ENCODE results near the gene TRAF3IP3.

Gene TRAF3IP3

GRCh38 chr1:209770636-209771415, 15.0 kb downstream of the TRAF3IP3 start:
- Mint-ChIP-seq H3K9me3 (no peaks in the 10 kb centered on the region), H3K4me1 (peaks cover 13% of the 10 kb centered on the region)
- no peak for ATAC-seq

GRCh38 chr1:209772126-209772525, 16.3 kb downstream of the TRAF3IP3 start:
- no peaks in the 10 kb centered on the region for H3K4me1 Mint-ChIP-seq
- no peaks in the 10 kb centered on the region for H3K36me3 Mint-ChIP-seq
- no peak overlapping the region for H3K27ac Mint-ChIP-seq
- no peaks in the 10 kb centered on the region for H3K9me3 Mint-ChIP-seq
- DNase-seq (ENCODE audit: low spot score in 2 of 2) = no peak
- no peak for ATAC-seq
- H3K4me3 Mint-ChIP-seq = no peak overlapping the region

More at GRCh38 chr1:209770636-209771415, 15.0 kb downstream of the TRAF3IP3 start:
- DNase-seq (ENCODE audit: low spot score in 2 of 2) = no peak
- H3K36me3 Mint-ChIP-seq = no peaks in the 10 kb centered on the region
- H3K4me3 Mint-ChIP-seq = no peak overlapping the region
- H3K27ac Mint-ChIP-seq = no peak overlapping the region

GRCh38 chr1:209774592-209774991, 18.7 kb downstream of the TRAF3IP3 start:
- H3K36me3 Mint-ChIP-seq = no peaks in the 10 kb centered on the region

GRCh38 chr1:209775678-209776077, 19.8 kb downstream of the TRAF3IP3 start:
- H3K9me3 Mint-ChIP-seq = no peaks in the 10 kb centered on the region
- H3K4me3 Mint-ChIP-seq = no peak overlapping the region
- DNase-seq (ENCODE audit: low spot score in 2 of 2) = no peak
- no peak overlapping the region for H3K27ac Mint-ChIP-seq
- ATAC-seq = no peak
- H3K4me1 Mint-ChIP-seq = peaks cover 5% of the 10 kb centered on the region
- no peaks in the 10 kb centered on the region for H3K36me3 Mint-ChIP-seq

More at GRCh38 chr1:209774592-209774991, 18.7 kb downstream of the TRAF3IP3 start:
- no peak overlapping the region for H3K27ac Mint-ChIP-seq
- no peak overlapping the region for H3K4me3 Mint-ChIP-seq
- DNase-seq (ENCODE audit: low spot score in 2 of 2) = no peak
- peaks cover 3% of the 10 kb centered on the region for H3K4me1 Mint-ChIP-seq
- no peaks in the 10 kb centered on the region for H3K9me3 Mint-ChIP-seq
- ATAC-seq = no peak

- ATAC-seq = no peak
- peaks cover 10% of the 10 kb centered on the region for H3K4me1 Mint-ChIP-seq
- H3K4me3 Mint-ChIP-seq = no peak overlapping the region
- no peak for DNase-seq (ENCODE audit: low spot score in 2 of 2)
- no peaks in the 10 kb centered on the region for H3K9me3 Mint-ChIP-seq
- H3K27ac Mint-ChIP-seq = peak overlapping the region; percentile 69
- no peaks in the 10 kb centered on the region for H3K36me3 Mint-ChIP-seq
Measured at GRCh38 chr1:209777587-209777986, 21.7 kb downstream of the TRAF3IP3 start.

- ATAC-seq (no peak), DNase-seq (ENCODE audit: low spot score in 2 of 2) (no peak)
- Mint-ChIP-seq H3K27ac (peak overlapping the region; percentile 69), H3K36me3 (peaks cover 1% of the 10 kb centered on the region), H3K4me1 (peaks cover 14% of the 10 kb centered on the region), H3K9me3 (no peaks in the 10 kb centered on the region), H3K4me3 (no peak overlapping the region)
Measured at GRCh38 chr1:209778102-209778501, 22.2 kb downstream of the TRAF3IP3 start.

- no peak for ATAC-seq
- no peak overlapping the region for H3K4me3 Mint-ChIP-seq
- H3K36me3 Mint-ChIP-seq = peaks cover 23% of the 10 kb centered on the region
- H3K9me3 Mint-ChIP-seq = no peaks in the 10 kb centered on the region
- H3K4me1 Mint-ChIP-seq = peaks cover 33% of the 10 kb centered on the region
- peak overlapping the region; percentile 7 for H3K27ac Mint-ChIP-seq
- DNase-seq (ENCODE audit: low spot score in 2 of 2) = no peak
Measured at GRCh38 chr1:209780268-209780667, 24.4 kb downstream of the TRAF3IP3 start.

GRCh38 chr1:209783386-209783785, 27.5 kb downstream of the TRAF3IP3 start:
- Mint-ChIP-seq H3K9me3 (no peaks in the 10 kb centered on the region), H3K27ac (peak overlapping the region; percentile 97), H3K36me3 (peaks cover 24% of the 10 kb centered on the region), H3K4me3 (peak overlapping the region; percentile 87), H3K4me1 (peaks cover 33% of the 10 kb centered on the region)
- DNase-seq (ENCODE audit: low spot score in 2 of 2) (no peak), ATAC-seq (no peak)

- ATAC-seq (peak; percentile 99), DNase-seq (ENCODE audit: low spot score in 2 of 2) (peak; percentile 100)
- Mint-ChIP-seq H3K36me3 (peaks cover 24% of the 10 kb centered on the region), H3K4me3 (peak within 1 kb of the TSS; percentile 87), H3K9me3 (no peaks in the 10 kb centered on the region), H3K27ac (peak within 1 kb of the TSS; percentile 97), H3K4me1 (peaks cover 31% of the 10 kb centered on the region)
Measured at GRCh38 chr1:209784265-209785169, 28.7 kb downstream of the TRAF3IP3 start, which contains the start of gene C1orf74. C1orf74 (minus strand) TSS chr1:209784559; CDS start chr1:209783634, 925 bp downstream.

GRCh38 chr1:209785592-209785991, 29.7 kb downstream of the TRAF3IP3 start:
- H3K36me3 Mint-ChIP-seq = peaks cover 24% of the 10 kb centered on the region
- no peak overlapping the region for H3K4me3 Mint-ChIP-seq
- DNase-seq (ENCODE audit: low spot score in 2 of 2) (no peak), ATAC-seq (no peak)
- H3K9me3 Mint-ChIP-seq = no peaks in the 10 kb centered on the region
- H3K27ac Mint-ChIP-seq = peak overlapping the region; percentile 97
- peaks cover 28% of the 10 kb centered on the region for H3K4me1 Mint-ChIP-seq

GRCh38 chr1:209786146-209786545, 30.3 kb downstream of the TRAF3IP3 start:
- Mint-ChIP-seq H3K27ac (no peak overlapping the region), H3K4me3 (no peak overlapping the region), H3K9me3 (no peaks in the 10 kb centered on the region), H3K36me3 (peaks cover 24% of the 10 kb centered on the region), H3K4me1 (peaks cover 28% of the 10 kb centered on the region)
- ATAC-seq (no peak), DNase-seq (ENCODE audit: low spot score in 2 of 2) (no peak)

- Mint-ChIP-seq H3K4me1 (peaks cover 23% of the 10 kb centered on the region), H3K9me3 (no peaks in the 10 kb centered on the region), H3K4me3 (no peak overlapping the region), H3K36me3 (peaks cover 24% of the 10 kb centered on the region), H3K27ac (no peak overlapping the region)
- DNase-seq (ENCODE audit: low spot score in 2 of 2) (no peak), ATAC-seq (no peak)
Measured at GRCh38 chr1:209787551-209787950, 31.7 kb downstream of the TRAF3IP3 start.

GRCh38 chr1:209789245-209789644, 33.4 kb downstream of the TRAF3IP3 start:
- DNase-seq (ENCODE audit: low spot score in 2 of 2) (no peak), ATAC-seq (no peak)
- Mint-ChIP-seq H3K4me3 (no peak overlapping the region), H3K27ac (no peak overlapping the region), H3K9me3 (no peaks in the 10 kb centered on the region), H3K4me1 (peaks cover 7% of the 10 kb centered on the region), H3K36me3 (peaks cover 11% of the 10 kb centered on the region)

- DNase-seq (ENCODE audit: low spot score in 2 of 2) (no peak), ATAC-seq (no peak)
- H3K4me3 Mint-ChIP-seq = no peak overlapping the region
- no peak overlapping the region for H3K27ac Mint-ChIP-seq
- H3K36me3 Mint-ChIP-seq = no peaks in the 10 kb centered on the region
- H3K4me1 Mint-ChIP-seq = no peaks in the 10 kb centered on the region
- no peaks in the 10 kb centered on the region for H3K9me3 Mint-ChIP-seq
Measured at GRCh38 chr1:209790286-209791193, 34.7 kb downstream of the TRAF3IP3 start.

GRCh38 chr1:209791920-209792319, 36.1 kb downstream of the TRAF3IP3 start:
- DNase-seq (ENCODE audit: low spot score in 2 of 2) (no peak), ATAC-seq (no peak)
- Mint-ChIP-seq H3K27ac (no peak overlapping the region), H3K4me1 (no peaks in the 10 kb centered on the region), H3K36me3 (no peaks in the 10 kb centered on the region), H3K4me3 (no peak overlapping the region), H3K9me3 (no peaks in the 10 kb centered on the region)

Measured in stimulated activated effector memory CD8-positive, alpha-beta T cell treated with anti-CD3 and anti-CD28 coated beads, Interleukin-12 subunit alpha, Interleukin-12 subunit beta, amount 100 ng/mL, for 72 hours (primary cell).